IPS-18a (cell line): ENCODE data around the gene TMEM235.

Source experiments
- H3K27ac ChIP-seq: one replicate; pipeline ENCODE4 v1.5.1; 2013; ENCODE audit warnings: low read length
- H3K27me3 ChIP-seq: one replicate; pipeline ENCODE4 v1.6.1; 2013; ENCODE audit warnings: mild to moderate bottlenecking, low read length; ENCODE audit not compliant: control insufficient read depth, insufficient read depth
- H3K36me3 ChIP-seq: one replicate; pipeline ENCODE4 v1.6.1; 2013; ENCODE audit warnings: low read depth, low read length; ENCODE audit not compliant: control insufficient read depth
- H3K4me1 ChIP-seq: one replicate; pipeline ENCODE4 v1.6.1; 2013; ENCODE audit warnings: low read depth, low read length; ENCODE audit not compliant: control insufficient read depth
- H3K4me3 ChIP-seq: one replicate; pipeline ENCODE4 v1.5.1; 2013; ENCODE audit warnings: low read length
- H3K9ac ChIP-seq: one replicate; pipeline ENCODE4 v1.6.1; 2013; ENCODE audit warnings: mild to moderate bottlenecking, low read length, moderate library complexity
- H3K9me3 ChIP-seq: one replicate; pipeline ENCODE4 v1.6.1; 2013; ENCODE audit warnings: low read depth, low read length; ENCODE audit not compliant: control insufficient read depth

Gene TMEM235

GRCh38 chr17:78230996-78231935 is at the start of gene TMEM235:
TSS of gene TMEM235 (plus strand) at chr17:78231631. CDS start at chr17:78232024, 393 bp downstream.
- no peak within 1 kb of the TSS for H3K9ac ChIP-seq
- H3K4me3 ChIP-seq: peak within 1 kb of the TSS; percentile 64
- no peaks in the 10 kb centered on the region for H3K9me3 ChIP-seq
- no peaks in the 10 kb centered on the region for H3K36me3 ChIP-seq
- H3K27me3 ChIP-seq: peaks cover 28% of the 10 kb centered on the region
- no peak within 1 kb of the TSS for H3K27ac ChIP-seq
- H3K4me1 ChIP-seq: no peaks in the 10 kb centered on the region

- Histone ChIP-seq H3K4me1 (no peaks in the 10 kb centered on the region), H3K36me3 (peaks cover 69% of the 10 kb centered on the region), H3K4me3 (no peak overlapping the region), H3K27ac (no peak overlapping the region), H3K9ac (no peak overlapping the region), H3K9me3 (no peaks in the 10 kb centered on the region), H3K27me3 (no peaks in the 10 kb centered on the region)
Observed at GRCh38 chr17:78182504-78182903, 48.9 kb upstream of the TMEM235 start.

- Histone ChIP-seq H3K9ac (no peak overlapping the region), H3K4me3 (no peak overlapping the region), H3K27ac (no peak overlapping the region), H3K36me3 (peaks cover 60% of the 10 kb centered on the region), H3K9me3 (no peaks in the 10 kb centered on the region), H3K27me3 (no peaks in the 10 kb centered on the region), H3K4me1 (no peaks in the 10 kb centered on the region)
Observed at GRCh38 chr17:78183916-78184315, 47.5 kb upstream of the TMEM235 start.

GRCh38 chr17:78184351-78184750 is 47.1 kb upstream of the TMEM235 start:
- H3K36me3 ChIP-seq: peaks cover 55% of the 10 kb centered on the region

GRCh38 chr17:78184868-78185267 is 46.6 kb upstream of the TMEM235 start:
- no peak overlapping the region for H3K4me3 ChIP-seq
- no peak overlapping the region for H3K9ac ChIP-seq
- H3K27me3 ChIP-seq: no peaks in the 10 kb centered on the region
- no peak overlapping the region for H3K27ac ChIP-seq
- H3K9me3 ChIP-seq: no peaks in the 10 kb centered on the region
- peaks cover 50% of the 10 kb centered on the region for H3K36me3 ChIP-seq
- H3K4me1 ChIP-seq: no peaks in the 10 kb centered on the region

More at GRCh38 chr17:78184351-78184750, 47.1 kb upstream of the TMEM235 start:
- Histone ChIP-seq H3K4me3 (no peak overlapping the region), H3K4me1 (no peaks in the 10 kb centered on the region), H3K27ac (no peak overlapping the region), H3K27me3 (no peaks in the 10 kb centered on the region), H3K9me3 (no peaks in the 10 kb centered on the region), H3K9ac (no peak overlapping the region)

- H3K36me3 ChIP-seq: peaks cover 39% of the 10 kb centered on the region
- no peaks in the 10 kb centered on the region for H3K9me3 ChIP-seq
- H3K27ac ChIP-seq: no peak overlapping the region
- no peaks in the 10 kb centered on the region for H3K4me1 ChIP-seq
- H3K4me3 ChIP-seq: peak overlapping the region; percentile 92
- H3K27me3 ChIP-seq: no peaks in the 10 kb centered on the region
- H3K9ac ChIP-seq: peak overlapping the region; percentile 12
Observed at GRCh38 chr17:78185981-78186691, 45.3 kb upstream of the TMEM235 start.

GRCh38 chr17:78186692-78187595 is 44.5 kb upstream of the TMEM235 start, which contains the start of the genes AFMID and TK1:
TSS of gene AFMID (plus strand) at chr17:78187362. CDS start at chr17:78187371, 9 bp downstream.
TSS of gene TK1 (minus strand) at chr17:78187052. CDS start at chr17:78186994, 58 bp downstream.
- Histone ChIP-seq H3K27me3 (no peaks in the 10 kb centered on the region), H3K9me3 (no peaks in the 10 kb centered on the region), H3K4me3 (peak within 1 kb of the TSS; percentile 92), H3K4me1 (no peaks in the 10 kb centered on the region), H3K27ac (no peak within 1 kb of the TSS), H3K36me3 (peaks cover 31% of the 10 kb centered on the region), H3K9ac (peak within 1 kb of the TSS; percentile 90)

GRCh38 chr17:78196716-78197115 is 34.7 kb upstream of the TMEM235 start:
- Histone ChIP-seq H3K9ac (no peak overlapping the region), H3K9me3 (no peaks in the 10 kb centered on the region), H3K27me3 (no peaks in the 10 kb centered on the region), H3K4me1 (peaks cover 15% of the 10 kb centered on the region), H3K36me3 (peaks cover 6% of the 10 kb centered on the region), H3K27ac (no peak overlapping the region), H3K4me3 (no peak overlapping the region)

GRCh38 chr17:78197147-78197832 is 34.1 kb upstream of the TMEM235 start:
- H3K36me3 ChIP-seq: peaks cover 6% of the 10 kb centered on the region
- no peak overlapping the region for H3K9ac ChIP-seq
- no peak overlapping the region for H3K27ac ChIP-seq
- H3K4me3 ChIP-seq: no peak overlapping the region
- peaks cover 15% of the 10 kb centered on the region for H3K4me1 ChIP-seq
- no peaks in the 10 kb centered on the region for H3K9me3 ChIP-seq
- no peaks in the 10 kb centered on the region for H3K27me3 ChIP-seq

- no peaks in the 10 kb centered on the region for H3K9me3 ChIP-seq
- H3K27ac ChIP-seq: no peak overlapping the region
- H3K4me3 ChIP-seq: no peak overlapping the region
- H3K4me1 ChIP-seq: peaks cover 15% of the 10 kb centered on the region
- H3K36me3 ChIP-seq: peaks cover 8% of the 10 kb centered on the region
- no peaks in the 10 kb centered on the region for H3K27me3 ChIP-seq
- no peak overlapping the region for H3K9ac ChIP-seq
Observed at GRCh38 chr17:78200451-78200850, 31.0 kb upstream of the TMEM235 start.
